T-helper 2 cell treated with Interferon-gamma antibody and Interleukin-4, amounts not matched to agents 100 ng/mL and 5 ng/mL, for 36 hours (primary cell): Measurements from ENCODE around the gene RBM17. TPM values are rescaled to one million over a fixed set of nuclear protein-coding genes. Genes with fewer than 3 reads are reported as not detected.

Experiments used
- intact Hi-C: fragments of 100-400 bp; cut with micrococcal nuclease; formaldehyde crosslinking; loops from one replicate; pipeline ENCODE4 v1.15.1; 2023
- total RNA-seq: library from RNA; stranded (reverse); gene quantifications from 2 replicates; pipeline ENCODE4 v1.2.3, GENCODE V29; 2022

RBM17 gene
- total RNA-seq, 1 donor from 2014 or later = 200 TPM

DNA sequence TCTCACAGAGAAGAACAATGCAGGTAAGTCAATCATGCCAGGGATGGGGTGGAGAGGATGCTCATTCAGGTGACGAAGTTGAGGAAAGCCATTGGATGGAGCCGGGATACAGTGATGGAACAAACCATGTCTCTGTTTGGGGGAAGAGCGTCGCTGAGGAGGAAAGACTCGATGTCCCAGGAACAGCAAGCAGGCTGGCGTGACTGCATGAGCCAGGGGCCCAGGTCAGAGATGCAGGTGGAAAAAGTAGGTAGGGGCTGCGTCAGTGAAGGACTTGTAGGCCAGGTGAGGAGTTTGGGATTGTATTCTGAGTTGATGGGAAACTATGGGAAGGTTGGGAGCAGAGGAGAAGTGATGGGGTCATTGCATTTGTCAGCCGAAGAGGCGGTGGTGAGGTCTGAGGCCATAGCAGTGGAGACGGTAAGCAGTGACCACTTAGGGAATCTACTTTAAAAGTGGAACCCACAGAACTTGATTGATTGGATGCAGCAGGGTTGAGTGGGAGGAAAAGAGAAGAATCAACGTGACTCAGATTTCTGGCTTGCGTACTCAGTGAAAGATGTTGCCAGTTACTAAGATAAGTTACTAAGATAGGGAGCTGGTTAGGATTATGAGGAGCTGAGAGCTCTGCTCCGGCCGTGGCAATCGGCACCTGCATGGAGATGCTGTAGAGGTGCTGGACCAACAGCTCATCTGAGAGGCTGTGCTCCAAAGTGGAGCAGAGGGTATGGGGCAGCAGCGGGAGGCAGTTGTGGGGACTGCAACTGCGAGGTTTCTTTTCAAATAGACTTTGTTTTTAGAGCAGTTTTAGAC is 14.1 kb upstream of the RBM17 start:
- intact Hi-C loops = no loop called here

DNA sequence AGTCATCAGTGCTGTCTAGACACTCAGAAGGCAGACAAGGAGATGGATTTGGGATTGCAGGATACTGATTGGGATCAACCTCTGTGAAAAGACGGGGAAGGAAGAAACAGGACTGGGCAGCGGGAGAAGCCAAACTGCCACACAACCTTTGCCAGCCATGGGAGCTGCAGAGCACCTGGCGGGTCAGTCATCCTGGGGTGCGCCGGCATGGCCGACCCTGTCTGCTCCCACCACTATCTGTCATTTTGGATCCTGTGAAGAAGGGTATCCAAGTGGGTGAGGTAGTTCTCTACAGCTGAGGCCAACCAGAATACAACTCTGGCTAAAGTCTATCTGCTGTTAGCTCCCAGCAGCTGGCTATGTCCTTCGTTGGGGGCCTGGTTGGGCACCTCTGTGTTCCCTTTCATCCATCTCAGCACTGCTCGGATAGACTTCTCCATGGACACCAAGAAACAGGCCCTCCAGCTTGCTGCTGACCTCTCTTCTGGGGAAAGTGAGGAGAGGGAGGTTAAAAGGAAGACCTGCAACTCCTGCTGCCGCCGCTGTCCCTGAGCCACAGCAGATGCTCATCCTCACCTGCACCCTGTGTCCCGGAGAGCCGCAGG is 11.7 kb upstream of the RBM17 start:
- intact Hi-C loops = no loop called here

DNA sequence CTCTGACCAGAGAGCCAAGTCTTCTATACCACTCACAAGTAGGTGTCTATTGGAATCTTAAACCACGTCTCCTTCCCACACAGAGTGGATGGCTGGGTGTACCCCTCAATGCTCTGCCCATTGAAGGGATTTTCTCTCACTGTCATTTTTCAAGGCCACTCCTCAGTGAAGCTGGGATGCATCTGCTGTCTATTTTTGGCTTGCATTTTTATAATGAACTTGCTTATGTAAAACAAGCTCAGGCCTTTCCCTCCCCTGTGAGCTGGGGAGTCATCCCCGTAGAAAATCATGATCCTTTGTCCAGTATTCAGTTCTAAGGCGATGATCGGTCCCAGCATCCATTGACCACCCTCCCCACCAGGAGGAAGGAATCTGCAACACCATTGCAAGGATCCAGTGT is 9.8 kb upstream of the RBM17 start:
- intact Hi-C loops = no loop called here

DNA sequence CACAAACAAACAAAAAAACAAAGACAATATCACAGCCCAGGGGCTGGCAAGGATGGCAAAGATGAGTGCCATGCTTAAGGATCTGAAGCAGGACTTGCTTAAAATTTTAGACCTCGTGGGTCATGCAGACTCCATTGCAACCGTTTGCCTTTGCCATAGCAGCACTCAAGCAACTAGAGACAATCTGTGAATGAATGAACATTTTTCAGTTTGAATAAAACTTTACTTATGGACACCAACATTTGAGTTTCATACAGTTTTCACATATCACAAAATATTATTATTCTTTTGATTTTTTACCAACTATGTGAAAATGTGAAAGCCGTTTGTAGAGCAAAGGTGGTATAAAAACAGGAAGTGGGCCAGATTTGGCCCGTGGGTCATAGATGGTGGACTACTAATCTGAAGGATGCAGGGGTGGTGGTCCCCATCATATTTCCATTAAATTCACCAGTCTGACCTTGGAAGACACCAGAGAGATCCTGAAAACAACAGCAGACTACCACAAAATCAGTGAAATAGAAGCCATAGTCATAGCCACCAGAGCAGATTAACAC is 8.3 kb upstream of the RBM17 start:
- intact Hi-C loops = no loop called here

DNA sequence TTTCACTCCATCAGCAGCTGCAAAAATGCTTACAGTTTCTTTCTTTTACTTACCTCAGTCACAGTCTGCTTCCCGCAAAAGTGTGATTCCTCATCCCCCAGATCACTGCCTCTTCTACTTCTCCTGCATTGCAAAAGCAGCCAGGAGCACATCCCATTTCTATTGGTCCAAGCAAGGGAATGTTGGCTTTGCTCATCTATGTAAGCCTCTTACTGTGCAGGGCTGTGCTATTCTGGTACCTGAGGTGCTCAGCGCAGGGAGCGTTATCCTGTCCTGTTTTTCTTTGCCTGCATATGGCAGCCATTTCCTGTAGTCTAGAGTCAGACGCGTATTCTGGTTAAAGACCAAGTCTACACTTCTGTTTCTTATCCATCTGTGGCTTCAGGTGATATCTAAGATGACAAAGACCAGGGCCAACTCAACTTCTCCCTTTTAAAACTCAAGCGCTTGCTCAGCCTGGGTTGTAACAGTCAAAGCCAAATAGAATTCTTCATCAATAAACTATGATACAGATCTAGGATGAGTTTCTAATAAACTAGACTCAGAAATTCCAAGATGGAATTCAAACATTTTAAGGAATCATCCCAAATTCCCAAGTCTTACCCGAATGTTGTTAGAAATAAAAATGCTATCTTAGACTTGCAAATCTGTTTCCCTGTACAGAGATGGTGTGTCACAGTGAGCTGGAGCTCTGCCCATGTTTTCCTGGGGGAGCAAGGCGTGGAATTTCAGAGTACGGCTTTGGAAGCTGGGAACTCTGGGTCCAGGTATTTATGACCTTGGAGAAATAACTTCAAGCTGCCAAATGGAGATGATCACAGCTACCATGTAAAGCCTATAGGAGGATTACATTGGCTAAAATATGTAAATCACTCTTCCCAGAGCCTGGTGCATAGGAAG is 6.1 kb upstream of the RBM17 start:
- intact Hi-C loops = loop anchor here (1.0 to 2.0 kb wide), 3 partner anchors 10 to 30 kb away; no protein-coding TSS in a partner anchor

DNA sequence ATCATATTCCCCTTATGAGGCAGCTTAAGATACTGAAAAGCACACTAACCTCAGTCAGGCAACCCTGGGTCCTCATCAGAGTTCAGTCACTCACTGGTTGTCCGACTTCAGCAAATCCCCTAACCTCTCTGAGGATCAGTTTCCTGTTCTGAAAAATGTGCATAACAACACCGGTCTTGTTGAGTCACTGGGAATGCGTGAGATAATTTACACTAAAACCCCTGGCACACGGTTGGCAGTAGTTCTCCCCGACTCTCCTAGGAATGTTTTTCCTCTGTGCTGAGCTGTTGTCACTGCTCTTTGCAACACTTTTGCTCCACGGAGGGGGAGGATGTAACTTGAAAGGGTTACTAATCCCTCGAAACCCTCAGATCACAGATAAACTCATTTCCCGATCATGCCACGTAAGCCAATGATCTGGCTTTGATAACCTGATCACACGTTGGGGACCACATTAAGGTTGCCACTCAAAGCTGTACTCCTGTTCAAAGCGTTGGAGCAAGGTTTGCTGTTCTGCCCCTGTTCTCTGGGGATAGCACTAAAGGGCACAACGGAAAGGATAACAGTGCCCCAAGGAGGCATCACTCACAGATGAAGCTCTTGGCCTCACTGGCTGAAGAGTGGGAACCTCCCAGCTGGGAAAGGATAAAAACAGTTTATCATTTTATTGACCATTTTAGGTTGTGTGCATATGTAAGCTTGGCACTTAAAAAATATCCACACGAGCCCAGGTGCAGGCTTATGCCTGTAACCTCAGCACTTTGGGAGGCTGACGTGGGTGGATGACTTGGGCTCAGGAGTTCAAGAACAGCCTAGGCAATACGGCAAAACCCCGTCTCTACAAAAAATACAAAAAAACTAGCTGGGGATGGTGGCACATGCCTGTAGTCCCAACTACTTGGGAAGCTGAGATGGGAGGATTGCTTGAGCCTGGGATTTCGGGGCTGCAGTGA is 5.0 kb upstream of the RBM17 start:
- intact Hi-C loops = loop anchor here (1.0 to 2.0 kb wide), 3 partner anchors 11 to 31 kb away; no protein-coding TSS in a partner anchor

DNA sequence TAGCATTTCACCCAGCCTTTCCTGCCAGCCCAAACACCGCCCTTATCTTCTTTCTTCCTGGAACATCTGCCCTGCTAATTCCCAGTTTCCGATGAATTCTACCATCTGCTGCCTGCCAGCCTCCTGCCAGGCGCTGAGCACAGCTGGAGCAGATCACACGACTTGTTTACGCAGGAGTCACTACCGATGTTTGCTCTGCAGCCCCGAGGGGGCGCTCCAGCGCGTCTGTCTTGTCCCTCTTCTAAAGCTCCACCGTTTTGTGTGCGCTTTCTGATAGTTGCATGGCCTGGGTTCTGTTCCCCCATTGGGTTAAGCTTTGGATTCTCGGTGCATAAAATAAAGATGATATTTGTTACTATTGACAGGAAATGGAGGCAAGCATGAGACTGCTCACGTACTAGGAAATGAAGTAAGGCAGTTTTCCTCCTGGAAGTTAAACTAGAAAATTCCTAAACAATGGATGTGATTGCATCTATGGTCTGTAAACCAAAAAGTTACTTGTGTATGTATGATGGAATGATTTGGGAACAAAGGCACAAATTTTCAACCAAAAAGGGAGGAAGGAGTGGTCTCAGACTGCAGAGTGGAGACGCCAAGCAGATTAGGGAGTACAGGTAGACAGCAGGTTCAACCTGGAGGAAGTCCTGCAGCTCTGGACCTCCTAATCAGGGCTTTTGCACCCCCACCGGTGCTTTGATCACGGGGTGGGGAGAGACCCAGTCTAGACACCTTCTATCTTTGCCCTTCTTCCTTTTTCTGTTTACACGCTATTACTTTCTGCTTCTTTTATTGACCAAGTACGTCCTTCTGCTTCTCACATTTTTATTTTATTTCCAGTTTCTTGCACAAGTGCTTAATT is 2.2 kb upstream of the RBM17 start:
- intact Hi-C loops = loop anchor here (5.0 kb wide), 2 partner anchors 399 to 1701 kb away; partner anchors contain the start of genes ATP5F1C and KIN

DNA sequence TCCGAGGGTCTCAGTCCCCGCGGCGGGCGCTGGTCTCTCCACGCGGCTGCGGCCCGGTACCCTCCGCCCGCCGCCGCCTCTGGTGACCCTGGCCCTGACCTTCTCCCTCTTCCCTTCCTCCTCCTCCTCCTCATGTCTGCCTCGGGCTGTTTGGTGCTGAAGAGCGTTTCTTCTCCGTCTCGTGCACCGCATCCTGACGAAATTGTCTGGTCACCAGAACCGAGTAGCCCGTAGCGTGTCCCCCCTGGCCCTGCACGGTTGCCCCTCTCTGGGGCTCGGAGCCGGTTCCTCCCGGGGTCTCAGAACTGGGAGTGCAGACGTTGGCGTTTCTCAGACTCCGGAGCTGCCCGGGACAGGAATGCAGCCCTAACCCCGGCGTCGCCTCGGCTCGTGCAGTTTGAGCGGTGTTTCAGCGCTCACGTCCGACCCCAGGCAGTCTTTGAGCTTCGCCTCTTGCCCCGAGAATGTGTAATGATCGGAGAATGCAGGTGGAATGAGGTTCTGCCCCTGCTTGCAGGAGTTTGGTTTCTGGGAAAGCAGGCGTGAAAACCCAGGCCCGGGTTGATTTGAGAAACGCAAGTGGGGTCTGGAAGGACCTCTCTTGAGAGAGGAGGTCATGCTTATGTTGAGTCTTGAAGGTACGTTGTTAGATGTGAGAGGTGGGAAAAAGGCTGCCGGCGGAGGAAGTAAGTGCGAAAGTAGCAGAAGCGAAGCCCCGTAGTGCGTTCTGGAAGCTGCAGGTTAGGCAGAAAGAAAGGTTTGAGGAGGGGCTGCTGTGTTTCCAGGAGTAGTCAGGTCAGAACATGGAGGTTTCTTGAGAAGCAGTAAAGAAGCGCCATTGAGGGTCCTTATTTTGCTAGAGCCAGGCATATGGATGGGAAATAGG is 743 bp downstream of the RBM17 start:
- intact Hi-C loops = loop anchor here (1.0 to 5.0 kb wide), 4 partner anchors 112 to 1698 kb away; partner anchors contain the start of genes ATP5F1C, GDI2 and KIN

DNA sequence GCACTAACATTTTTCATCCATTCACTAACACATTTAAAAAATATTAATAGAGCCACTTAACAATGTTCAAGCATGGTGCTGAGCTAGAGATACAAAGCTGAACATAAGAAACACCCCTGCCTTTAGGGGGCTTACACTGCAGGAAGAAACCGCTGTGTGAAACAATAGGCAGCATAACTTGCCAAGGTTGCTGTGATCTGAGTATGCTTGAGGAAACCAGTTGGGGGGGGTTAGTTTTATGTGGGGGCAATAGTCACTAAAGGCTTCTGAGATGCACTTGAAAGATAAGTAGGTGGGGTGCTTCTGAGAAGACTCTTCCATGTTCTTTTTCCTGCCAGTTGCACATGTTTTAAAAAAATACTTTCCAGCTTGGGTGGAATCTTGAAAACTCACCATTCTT is 2.8 kb downstream of the RBM17 start:
- intact Hi-C loops = no loop called here

DNA sequence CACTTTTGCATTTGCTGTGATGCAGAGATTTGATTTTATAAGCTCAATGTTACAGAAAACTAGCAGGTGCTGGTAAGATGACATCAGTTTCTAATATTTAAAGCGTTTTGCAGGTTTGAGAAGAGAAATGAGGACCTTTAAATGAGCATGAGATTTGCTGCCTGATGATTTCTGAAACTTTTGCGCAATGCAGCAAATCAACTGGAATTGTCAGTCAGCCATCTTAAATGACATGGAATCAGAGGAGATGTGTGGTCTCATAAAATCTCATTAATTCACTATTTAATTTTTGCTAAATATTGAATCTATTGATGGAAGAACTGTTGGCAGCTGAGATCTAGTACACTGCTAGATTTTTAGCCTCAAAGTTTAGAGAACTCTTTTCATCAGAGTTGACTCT is 3.9 kb downstream of the RBM17 start:
- intact Hi-C loops = no loop called here

DNA sequence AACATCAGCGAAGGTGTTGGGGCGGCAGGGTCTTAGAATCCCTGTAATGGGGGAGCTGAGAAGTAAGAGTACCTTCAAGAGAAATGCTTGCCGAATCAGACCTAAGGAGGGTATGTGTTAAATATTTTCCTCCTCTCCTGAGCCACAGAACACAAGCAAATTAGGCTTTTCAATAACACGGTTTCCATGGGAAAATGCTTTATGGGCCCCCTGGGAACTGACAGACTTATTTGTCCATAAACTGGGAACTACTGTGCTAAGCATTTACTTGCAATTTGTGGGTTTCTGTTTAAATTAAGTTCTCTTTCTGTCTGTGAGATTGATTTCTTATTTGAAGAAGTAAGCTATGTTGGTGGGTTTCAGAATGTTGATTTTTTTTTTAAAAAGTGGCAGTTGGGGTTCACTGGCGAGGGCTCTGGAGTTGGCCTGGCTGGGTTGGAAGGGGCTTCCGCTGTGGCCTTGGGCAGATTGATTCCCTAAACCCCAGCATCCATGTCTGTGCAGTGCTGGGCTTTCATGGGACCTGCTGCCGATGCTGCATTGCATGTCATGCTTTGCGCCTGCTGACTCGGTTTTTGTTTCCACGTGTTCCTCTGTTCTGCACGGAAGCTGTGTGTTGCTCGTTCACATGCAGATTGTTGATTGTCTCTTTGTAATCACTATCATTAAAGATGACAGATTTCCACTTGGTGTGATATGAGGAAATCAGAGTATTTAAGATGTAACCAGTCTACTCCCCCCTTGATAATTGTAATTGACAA is 7.2 kb downstream of the RBM17 start:
- intact Hi-C loops = no loop called here

DNA sequence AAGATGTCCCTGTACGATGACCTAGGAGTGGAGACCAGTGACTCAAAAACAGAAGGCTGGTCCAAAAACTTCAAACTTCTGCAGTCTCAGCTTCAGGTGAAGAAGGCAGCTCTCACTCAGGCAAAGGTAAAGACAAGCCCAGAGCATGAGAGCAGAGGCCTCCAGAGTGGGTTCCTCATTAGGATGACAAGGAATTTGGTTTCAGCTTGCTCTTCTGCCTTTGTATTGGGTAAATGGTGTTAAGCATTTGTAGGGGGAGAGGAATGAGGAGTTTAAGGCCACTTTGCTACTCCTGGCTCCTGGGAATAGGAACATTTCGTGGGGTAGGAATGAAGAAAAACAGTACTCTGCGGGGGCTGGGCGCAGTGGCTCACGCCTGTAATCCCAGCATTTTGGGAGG is 8.2 kb downstream of the RBM17 start:
- intact Hi-C loops = no loop called here

DNA sequence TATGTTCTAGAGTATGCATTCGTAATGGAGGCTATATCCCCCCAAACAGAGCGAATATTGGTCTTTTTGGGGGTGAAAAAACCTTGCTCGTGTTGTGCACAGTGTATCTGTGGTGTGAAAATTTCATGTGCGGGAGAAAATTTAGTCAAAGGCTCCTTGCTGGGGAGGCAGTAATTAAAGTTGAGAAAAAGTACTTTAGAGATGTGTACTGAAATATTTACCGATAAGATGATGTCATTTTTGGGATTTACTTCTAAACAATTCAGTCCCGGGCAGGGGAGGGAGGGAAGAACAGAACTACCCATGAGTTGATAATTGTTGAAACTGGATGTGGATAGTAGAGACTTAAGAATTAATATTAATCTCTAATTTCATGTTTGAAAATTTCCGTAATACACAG is 9.3 kb downstream of the RBM17 start:
- intact Hi-C loops = no loop called here

DNA sequence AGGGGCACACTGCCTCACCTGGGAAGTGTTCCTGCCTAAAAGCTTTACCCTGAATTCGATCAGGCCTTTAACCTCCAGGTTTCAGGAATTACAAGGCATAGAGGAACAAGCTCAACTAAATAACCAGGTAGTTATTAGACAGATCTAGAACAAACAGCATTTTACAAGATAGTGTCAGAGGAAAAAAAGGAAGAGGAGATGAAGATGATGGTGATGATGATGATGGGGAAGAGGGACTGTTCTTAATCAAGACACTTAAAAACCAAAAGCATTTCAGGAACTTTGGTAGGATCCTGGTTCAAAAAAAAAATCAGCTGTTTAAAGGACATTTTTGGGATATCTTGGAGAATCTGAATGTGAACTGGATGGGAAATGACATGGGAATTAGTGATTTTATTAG is 11.5 kb downstream of the RBM17 start:
- intact Hi-C loops = no loop called here

DNA sequence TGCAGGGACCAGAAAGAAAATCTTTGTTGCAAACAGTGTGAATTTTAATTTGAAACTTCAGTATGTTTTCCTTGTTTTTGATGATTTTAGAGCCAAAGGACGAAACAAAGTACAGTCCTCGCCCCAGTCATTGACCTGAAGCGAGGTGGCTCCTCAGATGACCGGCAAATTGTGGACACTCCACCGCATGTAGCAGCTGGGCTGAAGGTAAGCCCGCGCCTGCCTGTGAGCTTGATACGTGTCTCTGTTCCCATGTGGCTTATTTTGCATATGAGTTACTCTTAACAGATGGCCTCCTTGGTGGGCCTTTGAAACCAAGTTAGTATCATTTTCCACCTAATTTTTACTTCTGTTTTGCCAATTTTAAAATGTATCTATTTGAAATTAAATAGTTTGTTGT is 12.3 kb downstream of the RBM17 start:
- intact Hi-C loops = no loop called here

DNA sequence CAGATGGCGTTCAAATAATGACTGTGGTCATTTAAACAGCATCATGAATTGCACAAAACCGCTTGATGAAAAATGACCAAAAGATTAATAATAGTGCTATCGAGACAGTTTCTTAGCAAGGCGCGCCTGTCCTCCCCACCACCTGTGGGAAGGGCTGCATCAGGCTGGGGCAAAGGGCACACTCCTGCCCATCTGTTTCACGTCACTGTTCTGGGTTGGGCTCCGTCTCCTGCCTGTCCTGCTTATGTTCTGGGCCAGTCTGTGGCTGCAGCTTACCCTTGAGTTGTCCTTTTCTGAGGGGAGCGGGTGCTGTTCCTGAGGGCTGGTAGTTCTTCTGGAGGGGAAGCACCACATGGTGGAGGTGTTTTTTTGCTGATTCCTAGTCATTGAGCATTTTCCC is 13.3 kb downstream of the RBM17 start:
- intact Hi-C loops = no loop called here

DNA sequence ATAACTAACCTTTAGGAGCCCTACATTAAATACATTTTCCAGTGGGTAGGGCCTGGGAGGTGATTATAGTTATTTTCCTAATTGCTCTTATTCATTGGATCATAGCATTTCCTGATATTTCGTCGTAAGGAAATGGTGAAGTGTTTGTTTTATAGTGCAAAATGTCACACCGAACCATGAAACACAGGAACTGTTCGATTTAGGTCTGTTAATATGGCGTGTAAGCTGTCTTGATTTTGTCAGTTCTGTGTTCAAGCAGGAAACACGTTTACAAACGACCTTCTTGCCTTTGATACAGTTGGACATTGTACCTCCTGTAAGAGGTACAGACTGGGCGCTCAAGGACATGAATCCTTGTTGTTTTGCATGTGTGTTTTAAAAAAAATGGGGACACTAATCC is 14.8 kb downstream of the RBM17 start:
- intact Hi-C loops = no loop called here
